ENCODE results near the gene CSNK1A1.
"Not testable (repeated sequence)": the region's sequence is repeated elsewhere in the genome, so short reads cannot be mapped to it uniquely, and the experiment has no call there.

CSNK1A1 gene

GRCh38 chr5:149456597-149457392 lies 94.4 kb downstream of the CSNK1A1 start:
- DNase-seq (ENCODE audit: low spot score) = no peak

- DNase-seq (ENCODE audit: low spot score) = no peak
Observed at GRCh38 chr5:149455889-149456409, 95.3 kb downstream of the CSNK1A1 start.

- no peak for DNase-seq (ENCODE audit: low spot score)
Observed at GRCh38 chr5:149453618-149454415, 97.4 kb downstream of the CSNK1A1 start.

- DNase-seq (ENCODE audit: low spot score) = peak; percentile 95
Observed at GRCh38 chr5:149452665-149453617, 98.3 kb downstream of the CSNK1A1 start.

GRCh38 chr5:149452007-149452664 lies 99.1 kb downstream of the CSNK1A1 start:
- DNase-seq (ENCODE audit: low spot score) = peak; percentile 45

GRCh38 chr5:149450199-149450598 lies 101.0 kb downstream of the CSNK1A1 start:
- DNase-seq (ENCODE audit: low spot score) = peak; percentile 87

GRCh38 chr5:149448831-149449714 lies 102.2 kb downstream of the CSNK1A1 start:
- no peak for DNase-seq (ENCODE audit: low spot score)

GRCh38 chr5:149448431-149448830 lies 102.8 kb downstream of the CSNK1A1 start:
- no peak for DNase-seq (ENCODE audit: low spot score)

- no peak for DNase-seq (ENCODE audit: low spot score)
Observed at GRCh38 chr5:149447373-149448367, 103.6 kb downstream of the CSNK1A1 start.

- not testable (repeated sequence) for DNase-seq (ENCODE audit: low spot score)
Observed at GRCh38 chr5:149446794-149447193, 104.4 kb downstream of the CSNK1A1 start.

- peak; percentile 91 for DNase-seq (ENCODE audit: low spot score)
Observed at GRCh38 chr5:149445739-149446369, 105.4 kb downstream of the CSNK1A1 start.

- DNase-seq (ENCODE audit: low spot score) = no peak
Observed at GRCh38 chr5:149445343-149445738, 105.9 kb downstream of the CSNK1A1 start.

GRCh38 chr5:149444430-149444829 lies 106.8 kb downstream of the CSNK1A1 start:
- not testable (repeated sequence) for DNase-seq (ENCODE audit: low spot score)

GRCh38 chr5:149443210-149443609 lies 108.0 kb downstream of the CSNK1A1 start:
- no peak for DNase-seq (ENCODE audit: low spot score)

- peak; percentile 89 for DNase-seq (ENCODE audit: low spot score)
Observed at GRCh38 chr5:149442563-149443182, 108.6 kb downstream of the CSNK1A1 start.

Data from GM03348 (cell line).